Astrocyte (in vitro differentiated cells and primary cell): ENCODE results near the gene KCNK2. TPM values are rescaled to one million over a fixed set of nuclear protein-coding genes. Genes with fewer than 3 reads are reported as not detected.

ENCODE experiments used
- DNase-seq: peaks from one replicate; pipeline ENCODE4 v3.0.0-alpha.2; 2010; ENCODE audit warnings: low read depth
- FAIRE-seq: peaks from 2 replicates; lab custom pipeline; 2011; peaks lifted over from hg19 to GRCh38; lab: Jason Lieb, UNC
- H2AFZ ChIP-seq: 2 replicates; pipeline ENCODE4 v1.6.0; 2012; ENCODE audit warnings: low read depth, low read length, inconsistent platforms
- H3K27ac ChIP-seq: 2 replicates; pipeline ENCODE4 v1.5.1; 2011; ENCODE audit warnings: low read depth, low read length, inconsistent platforms
- H3K27me3 ChIP-seq: 2 replicates; pipeline ENCODE4 v1.6.0; 2011; ENCODE audit warnings: low read length, inconsistent platforms; ENCODE audit not compliant: insufficient read depth
- H3K36me3 ChIP-seq: 2 replicates; pipeline ENCODE4 v1.5.1; 2011; ENCODE audit warnings: low read length, inconsistent platforms; ENCODE audit not compliant: insufficient read depth
- H3K4me1 ChIP-seq: 2 replicates; pipeline ENCODE4 v1.5.1; 2011; ENCODE audit warnings: low read length, inconsistent platforms; ENCODE audit not compliant: insufficient read depth
- H3K4me2 ChIP-seq: 2 replicates; pipeline ENCODE4 v1.6.0; 2012; ENCODE audit warnings: low read length, inconsistent platforms
- H3K4me3 ChIP-seq: 2 replicates; pipeline ENCODE4 v1.5.1; 2011; ENCODE audit warnings: low read depth, mild to moderate bottlenecking, low read length, inconsistent platforms; ENCODE audit not compliant: insufficient read depth
- H3K79me2 ChIP-seq: 2 replicates; pipeline ENCODE4 v1.6.0; 2012; ENCODE audit warnings: mild to moderate bottlenecking, low read length, inconsistent platforms; ENCODE audit not compliant: insufficient read depth
- H3K9ac ChIP-seq: 2 replicates; pipeline ENCODE4 v1.6.0; 2012; ENCODE audit warnings: mild to moderate bottlenecking, low read length, inconsistent platforms
- H3K9me3 ChIP-seq: 2 replicates; pipeline ENCODE4 v1.5.1; 2012; ENCODE audit warnings: low read depth, mild to moderate bottlenecking, low read length, inconsistent platforms; ENCODE audit not compliant: insufficient read depth
- H4K20me1 ChIP-seq: 2 replicates; pipeline ENCODE4 v1.6.0; 2012; ENCODE audit warnings: low read length, inconsistent platforms; ENCODE audit not compliant: insufficient read depth
- H3K27ac Mint-ChIP-seq: one replicate; pipeline ENCODE4 v1.8.0; 2021; ENCODE audit warnings: mild to moderate bottlenecking, mixed read lengths; ENCODE audit not compliant: unreplicated experiment
- H3K27me3 Mint-ChIP-seq: one replicate; pipeline ENCODE4 v1.8.0; 2021; ENCODE audit warnings: low read depth, mixed read lengths; ENCODE audit not compliant: unreplicated experiment
- H3K36me3 Mint-ChIP-seq: one replicate; pipeline ENCODE4 v1.8.0; 2021; ENCODE audit warnings: low read depth, mixed read lengths; ENCODE audit not compliant: unreplicated experiment
- H3K4me1 Mint-ChIP-seq: one replicate; pipeline ENCODE4 v1.8.0; 2021; ENCODE audit warnings: low read depth, mixed read lengths; ENCODE audit not compliant: unreplicated experiment
- H3K4me3 Mint-ChIP-seq: one replicate; pipeline ENCODE4 v1.8.0; 2021; ENCODE audit warnings: mild to moderate bottlenecking, moderate library complexity, mixed read lengths; ENCODE audit not compliant: unreplicated experiment
- H3K9me3 Mint-ChIP-seq: one replicate; pipeline ENCODE4 v1.8.0; 2021; ENCODE audit warnings: mild to moderate bottlenecking, mixed read lengths; ENCODE audit not compliant: unreplicated experiment
- EZH2 ChIP-seq: IDR thresholded peaks from 2 replicates; pipeline ENCODE4 v1.6.1; 2012; ENCODE audit warnings: mild to moderate bottlenecking, low read length, inconsistent platforms; ENCODE audit not compliant: insufficient read depth
- total RNA-seq: library from RNA; stranded (reverse); gene quantifications from 2 replicates; pipeline ENCODE4 v1.2.1, GENCODE V29; 2021
- TF ChIP-seq, protein P1 (sequence below): IDR thresholded peaks from 2 replicates; pipeline ENCODE4 v1.5.1; 2011; ENCODE audit warnings: low read depth, mild to moderate bottlenecking, inconsistent platforms, low read length, moderate library complexity; ENCODE audit not compliant: insufficient read depth

The KCNK2 gene
- total RNA-seq, 1 donor from 2014 or later, result 0.16 TPM

DNA sequence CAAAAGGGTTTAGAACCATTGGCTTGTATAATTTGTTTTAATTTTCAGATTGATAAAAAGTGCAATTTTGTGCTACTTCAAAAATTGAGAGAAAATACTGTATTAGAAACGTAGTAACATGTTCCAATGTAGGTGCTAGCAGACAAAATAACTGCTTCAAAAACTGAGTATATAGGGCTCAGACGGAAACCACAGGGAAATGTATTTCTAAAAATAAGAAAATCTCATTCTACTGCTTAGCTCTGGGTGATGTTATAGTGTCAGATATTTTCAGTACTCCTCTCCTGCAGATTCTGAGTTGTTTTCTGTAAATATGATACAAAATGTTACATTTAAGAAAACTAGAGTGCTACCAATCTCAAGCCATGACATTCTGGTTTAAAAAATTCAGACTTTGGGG lies 55.4 kb downstream of the KCNK2 start:
- H3K36me3 Mint-ChIP-seq, result no peaks in the 10 kb centered on the region
- no peaks in the 10 kb centered on the region for H3K27me3 Mint-ChIP-seq
- DNase-seq (no peak), FAIRE-seq (no peak)
- no peak overlapping the region for H3K4me2 ChIP-seq
- no peak overlapping the region for H3K4me3 Mint-ChIP-seq
- no peak overlapping the region for H3K27ac Mint-ChIP-seq
- no peaks in the 10 kb centered on the region for H3K4me1 ChIP-seq
- H3K9ac ChIP-seq, result no peak overlapping the region
- no peak overlapping the region for H2AFZ ChIP-seq
- H3K4me1 Mint-ChIP-seq, result no peaks in the 10 kb centered on the region
- H3K4me3 ChIP-seq, result no peak overlapping the region
- no peaks in the 10 kb centered on the region for H3K79me2 ChIP-seq
- no peaks in the 10 kb centered on the region for H4K20me1 ChIP-seq
- no peak overlapping the region for H3K27ac ChIP-seq
- H3K9me3 ChIP-seq, result no peaks in the 10 kb centered on the region
- H3K36me3 ChIP-seq, result no peaks in the 10 kb centered on the region
- TF ChIP-seq, protein P1, sequence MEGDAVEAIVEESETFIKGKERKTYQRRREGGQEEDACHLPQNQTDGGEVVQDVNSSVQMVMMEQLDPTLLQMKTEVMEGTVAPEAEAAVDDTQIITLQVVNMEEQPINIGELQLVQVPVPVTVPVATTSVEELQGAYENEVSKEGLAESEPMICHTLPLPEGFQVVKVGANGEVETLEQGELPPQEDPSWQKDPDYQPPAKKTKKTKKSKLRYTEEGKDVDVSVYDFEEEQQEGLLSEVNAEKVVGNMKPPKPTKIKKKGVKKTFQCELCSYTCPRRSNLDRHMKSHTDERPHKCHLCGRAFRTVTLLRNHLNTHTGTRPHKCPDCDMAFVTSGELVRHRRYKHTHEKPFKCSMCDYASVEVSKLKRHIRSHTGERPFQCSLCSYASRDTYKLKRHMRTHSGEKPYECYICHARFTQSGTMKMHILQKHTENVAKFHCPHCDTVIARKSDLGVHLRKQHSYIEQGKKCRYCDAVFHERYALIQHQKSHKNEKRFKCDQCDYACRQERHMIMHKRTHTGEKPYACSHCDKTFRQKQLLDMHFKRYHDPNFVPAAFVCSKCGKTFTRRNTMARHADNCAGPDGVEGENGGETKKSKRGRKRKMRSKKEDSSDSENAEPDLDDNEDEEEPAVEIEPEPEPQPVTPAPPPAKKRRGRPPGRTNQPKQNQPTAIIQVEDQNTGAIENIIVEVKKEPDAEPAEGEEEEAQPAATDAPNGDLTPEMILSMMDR, result no peak
- no peak for TF ChIP-seq EZH2
- peaks cover 9% of the 10 kb centered on the region for H3K9me3 Mint-ChIP-seq
- no peaks in the 10 kb centered on the region for H3K27me3 ChIP-seq

DNA sequence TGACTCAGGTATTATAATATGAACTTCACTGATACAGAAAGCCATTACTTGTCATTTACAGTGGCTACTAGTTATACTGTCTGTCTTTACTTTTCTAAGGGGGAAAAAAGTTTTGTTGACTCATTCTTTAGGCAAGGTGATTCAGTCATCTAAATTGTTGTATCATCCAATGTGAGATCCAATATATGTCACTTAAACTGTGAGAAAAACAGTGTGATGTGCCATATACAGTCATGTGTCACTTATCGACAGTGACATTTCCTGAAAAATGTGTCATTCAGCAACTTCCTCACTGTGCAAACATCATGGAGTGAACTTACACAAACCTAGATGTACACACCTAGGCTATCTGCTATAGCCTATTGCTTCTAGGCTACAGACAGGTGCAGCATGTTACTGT lies 57.6 kb downstream of the KCNK2 start:
- no peaks in the 10 kb centered on the region for H4K20me1 ChIP-seq
- Mint-ChIP-seq H3K27ac (no peak overlapping the region), H3K4me3 (no peak overlapping the region), H3K9me3 (peaks cover 9% of the 10 kb centered on the region), H3K4me1 (no peaks in the 10 kb centered on the region), H3K36me3 (no peaks in the 10 kb centered on the region), H3K27me3 (no peaks in the 10 kb centered on the region)
- DNase-seq (no peak), FAIRE-seq (no peak)
- H3K27me3 ChIP-seq, result no peaks in the 10 kb centered on the region
- H3K79me2 ChIP-seq, result no peaks in the 10 kb centered on the region
- no peak overlapping the region for H3K4me3 ChIP-seq
- H3K4me1 ChIP-seq, result no peaks in the 10 kb centered on the region
- no peaks in the 10 kb centered on the region for H3K9me3 ChIP-seq
- no peak overlapping the region for H3K9ac ChIP-seq
- no peak overlapping the region for H3K4me2 ChIP-seq
- no peak for TF ChIP-seq EZH2
- TF ChIP-seq, protein P1, result no peak
- H2AFZ ChIP-seq, result no peak overlapping the region
- no peak overlapping the region for H3K27ac ChIP-seq
- H3K36me3 ChIP-seq, result no peaks in the 10 kb centered on the region

- Histone ChIP-seq H3K4me1 (no peaks in the 10 kb centered on the region), H2AFZ (no peak overlapping the region), H3K9ac (no peak overlapping the region), H3K4me3 (no peak overlapping the region), H4K20me1 (no peaks in the 10 kb centered on the region), H3K79me2 (no peaks in the 10 kb centered on the region), H3K9me3 (no peaks in the 10 kb centered on the region), H3K27me3 (no peaks in the 10 kb centered on the region), H3K27ac (no peak overlapping the region), H3K36me3 (no peaks in the 10 kb centered on the region), H3K4me2 (no peak overlapping the region)
- TF ChIP-seq, protein P1, result no peak
- no peak for TF ChIP-seq EZH2
- FAIRE-seq (no peak), DNase-seq (no peak)
- no peak overlapping the region for H3K4me3 Mint-ChIP-seq
- H3K9me3 Mint-ChIP-seq, result peaks cover 9% of the 10 kb centered on the region
- H3K27me3 Mint-ChIP-seq, result no peaks in the 10 kb centered on the region
- H3K27ac Mint-ChIP-seq, result no peak overlapping the region
- no peaks in the 10 kb centered on the region for H3K4me1 Mint-ChIP-seq
- no peaks in the 10 kb centered on the region for H3K36me3 Mint-ChIP-seq
These were observed 58.9 kb downstream of the KCNK2 start for GRCh38 chr1:215141460-215141859.
